Mesenchymal stem cell (in vitro differentiated cells and primary cell): ENCODE results near the gene SH3BP2.
A peak's percentile ranks its signal among the peaks of the same experiment; 100 is the strongest.

Experiments
- DNase-seq: peaks from one replicate; pipeline ENCODE4 v3.0.0-alpha.2; 2013
- H2AFZ ChIP-seq: one replicate; pipeline ENCODE4 v1.6.1; 2013; ENCODE audit warnings: low read depth, mild to moderate bottlenecking, control low read depth, inconsistent platforms, low read length, moderate library complexity
- H2AK5ac ChIP-seq: 2 replicates; pipeline ENCODE4 v1.6.1; 2013; ENCODE audit warnings: low read length, moderate library complexity, mild to moderate bottlenecking, inconsistent platforms; ENCODE audit not compliant: severe bottlenecking
- H2BK120ac ChIP-seq: one replicate; pipeline ENCODE4 v1.6.1; 2013; ENCODE audit warnings: low read depth, mild to moderate bottlenecking, inconsistent platforms, low read length, moderate library complexity
- H2BK12ac ChIP-seq, 2 experiments: one replicate each; pipeline ENCODE4 v1.6.1; 2013; ENCODE audit warnings: inconsistent platforms in 2 of 2, low read length in 2 of 2, mild to moderate bottlenecking in 2 of 2, moderate library complexity in 2 of 2, control low read depth in 1 of 2
- H2BK15ac ChIP-seq: one replicate; pipeline ENCODE4 v1.6.1; 2013; ENCODE audit warnings: mild to moderate bottlenecking, low read depth, inconsistent platforms; ENCODE audit not compliant: poor library complexity, severe bottlenecking
- H2BK5ac ChIP-seq: 2 replicates; pipeline ENCODE4 v1.6.1; 2013; ENCODE audit warnings: low read depth, mild to moderate bottlenecking, low read length, control low read depth, inconsistent platforms; ENCODE audit not compliant: poor library complexity, severe bottlenecking
- H3K14ac ChIP-seq, 2 experiments: one replicate each; pipeline ENCODE4 v1.6.1; 2013; ENCODE audit warnings: inconsistent platforms in 2 of 2, low read length in 2 of 2, control low read depth in 1 of 2, mild to moderate bottlenecking in 1 of 2, moderate library complexity in 1 of 2
- H3K18ac ChIP-seq, 2 experiments: one replicate each; pipeline ENCODE4 v1.6.1; 2013; ENCODE audit warnings: inconsistent platforms in 2 of 2, low read length in 2 of 2, control low read depth in 1 of 2, low read depth in 1 of 2, mild to moderate bottlenecking in 1 of 2
- H3K23ac ChIP-seq, 2 experiments: one replicate each; pipeline ENCODE4 v1.6.1; 2013; ENCODE audit warnings: inconsistent platforms in 2 of 2, low read length in 2 of 2, mild to moderate bottlenecking in 2 of 2, moderate library complexity in 2 of 2, control low read depth in 1 of 2
- H3K27ac ChIP-seq: 2 replicates; pipeline ENCODE4 v1.5.1; 2013; ENCODE audit warnings: mild to moderate bottlenecking, moderate library complexity, low read length, control low read depth, inconsistent platforms; ENCODE audit not compliant: poor library complexity, severe bottlenecking
- H3K27me3 ChIP-seq, 2 experiments: 2 replicates each; pipeline versions ENCODE4 v1.6.1 to v1.7.0; 2013; ENCODE audit warnings: low read length in 2 of 2, mild to moderate bottlenecking in 2 of 2, moderate library complexity in 2 of 2, control low read depth in 1 of 2, inconsistent platforms in 1 of 2; ENCODE audit not compliant: control insufficient read depth in 1 of 2, insufficient read depth in 1 of 2
- H3K36me3 ChIP-seq, 2 experiments: 2 replicates each; pipeline versions ENCODE4 v1.6.1 to v1.7.0; 2013; ENCODE audit warnings: low read length in 2 of 2, control low read depth in 1 of 2, inconsistent platforms in 1 of 2, low read depth in 1 of 2, mild to moderate bottlenecking in 1 of 2; ENCODE audit not compliant: insufficient read depth in 2 of 2, control insufficient read depth in 1 of 2
- H3K4ac ChIP-seq, 2 experiments: one replicate each; pipeline ENCODE4 v1.6.1; 2013; ENCODE audit warnings: inconsistent platforms in 2 of 2, low read length in 2 of 2, mild to moderate bottlenecking in 2 of 2, moderate library complexity in 2 of 2, control low read depth in 1 of 2, low read depth in 1 of 2
- H3K4me1 ChIP-seq: 2 replicates; pipeline ENCODE4 v1.6.1; 2013; ENCODE audit warnings: low read depth, low read length, control low read depth; ENCODE audit not compliant: control insufficient read depth, insufficient read depth
- H3K4me2 ChIP-seq: 2 replicates; pipeline ENCODE4 v1.6.1; 2013; ENCODE audit warnings: low read length, mild to moderate bottlenecking, inconsistent platforms; ENCODE audit not compliant: poor library complexity, severe bottlenecking
- H3K4me3 ChIP-seq, 2 experiments: 2 replicates each; pipeline versions ENCODE4 v1.5.1 to v1.7.0; 2013; ENCODE audit warnings: low read length in 2 of 2, mild to moderate bottlenecking in 2 of 2, control low read depth in 1 of 2, low read depth in 1 of 2; ENCODE audit not compliant: insufficient read depth in 1 of 2
- H3K79me1 ChIP-seq: replicated peaks from 2 replicates; pipeline ENCODE4 v1.6.1; 2013; ENCODE audit warnings: mild to moderate bottlenecking, control low read depth, low read length, inconsistent platforms; ENCODE audit not compliant: poor library complexity, severe bottlenecking
- H3K9ac ChIP-seq: 2 replicates; pipeline ENCODE4 v1.7.0; 2013; ENCODE audit warnings: mild to moderate bottlenecking, low read length, moderate library complexity
- H3K9me3 ChIP-seq: 2 replicates; pipeline ENCODE4 v1.7.0; 2013; ENCODE audit warnings: mild to moderate bottlenecking, low read length; ENCODE audit not compliant: control insufficient read depth
- H4K8ac ChIP-seq: one replicate; pipeline ENCODE4 v1.6.1; 2013; ENCODE audit warnings: inconsistent platforms, mild to moderate bottlenecking, low read length, moderate library complexity
- H4K91ac ChIP-seq: one replicate; pipeline ENCODE4 v1.6.1; 2013; ENCODE audit warnings: mild to moderate bottlenecking, low read length, inconsistent platforms
- WGBS: methylation state at CpG from one replicate; pipeline ENCODE4 v1.1.7; 2013; ENCODE audit warnings: mixed read lengths; 5-methylcytosine and 5-hydroxymethylcytosine counted together

The SH3BP2 gene

GRCh38 chr4:2813446-2814405, 20.8 kb downstream of the SH3BP2 start:
- H3K79me1 ChIP-seq: peaks cover 21% of the 10 kb centered on the region
- H2BK120ac ChIP-seq: no peak overlapping the region
- peak overlapping the region; percentile 83 for H3K4me2 ChIP-seq
- peaks cover 5 to 41% of the 10 kb centered on the region in 2 experiments for H3K36me3 ChIP-seq
- H2BK12ac ChIP-seq: peak overlapping the region in 1 of 2 experiments; percentile 21
- no peak overlapping the region for H4K91ac ChIP-seq
- peaks cover 15% of the 10 kb centered on the region for H3K9me3 ChIP-seq
- H3K27ac ChIP-seq: peak overlapping the region; percentile 84
- WGBS: 95% methylated on average over 15 of the region's 17 CpGs
- H3K23ac ChIP-seq: peak overlapping the region in 1 of 2 experiments; percentile 19
- H2AK5ac ChIP-seq: peak overlapping the region; percentile 60
- H2BK15ac ChIP-seq: no peak overlapping the region
- no peak overlapping the region for H2BK5ac ChIP-seq
- no peaks in the 10 kb centered on the region for H3K27me3 ChIP-seq
- peak overlapping the region in 1 of 2 experiments; percentile 71 for H3K4me3 ChIP-seq
- no peak overlapping the region for H2AFZ ChIP-seq
- no peak overlapping the region for H3K14ac ChIP-seq
- H3K4ac ChIP-seq: peak overlapping the region in 1 of 2 experiments; percentile 4
- peak overlapping the region; percentile 78 for H3K9ac ChIP-seq
- peaks cover 65% of the 10 kb centered on the region for H3K4me1 ChIP-seq
- no peak overlapping the region for H4K8ac ChIP-seq
- H3K18ac ChIP-seq: peak overlapping the region; percentile 58 to 65
- no peak for DNase-seq

- Histone ChIP-seq H3K14ac (no peak overlapping the region), H2BK5ac (no peak overlapping the region), H3K79me1 (peaks cover 18% of the 10 kb centered on the region), H3K27me3 (no peaks in the 10 kb centered on the region), H3K4me3 (no peak overlapping the region), H3K4ac (no peak overlapping the region), H2BK15ac (no peak overlapping the region), H2BK12ac (no peak overlapping the region), H2AFZ (no peak overlapping the region), H4K8ac (no peak overlapping the region), H3K4me1 (peaks cover 65% of the 10 kb centered on the region), H2AK5ac (peak overlapping the region; percentile 33), H3K9ac (no peak overlapping the region), H3K23ac (no peak overlapping the region), H3K9me3 (peaks cover 15% of the 10 kb centered on the region), H3K18ac (no peak overlapping the region), H3K4me2 (no peak overlapping the region), H4K91ac (no peak overlapping the region), H3K36me3 (peaks cover 5 to 44% of the 10 kb centered on the region in 2 experiments), H3K27ac (no peak overlapping the region), H2BK120ac (no peak overlapping the region)
- no peak for DNase-seq
- 86% methylated on average over 5 of the region's 7 CpGs for WGBS
Observed at GRCh38 chr4:2814627-2815270, 21.9 kb downstream of the SH3BP2 start.

GRCh38 chr4:2816401-2816954, 23.6 kb downstream of the SH3BP2 start:
- no CpG with 5 or more reads among the region's 1 CpG for WGBS
- no peak overlapping the region for H2BK12ac ChIP-seq
- peaks cover 11 to 53% of the 10 kb centered on the region in 2 experiments for H3K36me3 ChIP-seq
- no peak overlapping the region for H4K91ac ChIP-seq
- no peak overlapping the region for H2BK5ac ChIP-seq
- peaks cover 15% of the 10 kb centered on the region for H3K9me3 ChIP-seq
- H2AFZ ChIP-seq: no peak overlapping the region
- peaks cover 63% of the 10 kb centered on the region for H3K4me1 ChIP-seq
- H3K27ac ChIP-seq: no peak overlapping the region
- H3K79me1 ChIP-seq: peaks cover 12% of the 10 kb centered on the region
- H2BK15ac ChIP-seq: no peak overlapping the region
- H3K18ac ChIP-seq: no peak overlapping the region
- no peak overlapping the region for H3K4me2 ChIP-seq
- H3K9ac ChIP-seq: no peak overlapping the region
- H2BK120ac ChIP-seq: no peak overlapping the region
- no peak overlapping the region for H2AK5ac ChIP-seq
- no peak overlapping the region for H3K23ac ChIP-seq
- no peak overlapping the region for H3K14ac ChIP-seq
- no peak overlapping the region for H4K8ac ChIP-seq
- H3K4ac ChIP-seq: no peak overlapping the region
- no peaks in the 10 kb centered on the region for H3K27me3 ChIP-seq
- H3K4me3 ChIP-seq: no peak overlapping the region
- DNase-seq: no peak

GRCh38 chr4:2817137-2817536, 24.3 kb downstream of the SH3BP2 start:
- no peak overlapping the region for H4K8ac ChIP-seq
- no peak overlapping the region for H2AFZ ChIP-seq
- H3K14ac ChIP-seq: peak overlapping the region in 1 of 2 experiments; percentile 26
- peak overlapping the region in 1 of 2 experiments; percentile 37 for H2BK12ac ChIP-seq
- no peak overlapping the region for H4K91ac ChIP-seq
- DNase-seq: no peak
- H3K79me1 ChIP-seq: peaks cover 12% of the 10 kb centered on the region
- H3K4me2 ChIP-seq: no peak overlapping the region
- no peak overlapping the region for H3K9ac ChIP-seq
- no peak overlapping the region for H2BK120ac ChIP-seq
- peaks cover 12 to 58% of the 10 kb centered on the region in 2 experiments for H3K36me3 ChIP-seq
- 96% methylated on average over 4 of the region's 4 CpGs for WGBS
- H3K4ac ChIP-seq: peak overlapping the region in 1 of 2 experiments; percentile 9
- H3K9me3 ChIP-seq: peaks cover 15% of the 10 kb centered on the region
- H2BK15ac ChIP-seq: no peak overlapping the region
- peak overlapping the region in 1 of 2 experiments; percentile 71 for H3K4me3 ChIP-seq
- no peak overlapping the region for H2AK5ac ChIP-seq
- H3K27ac ChIP-seq: no peak overlapping the region
- H3K4me1 ChIP-seq: peaks cover 56% of the 10 kb centered on the region
- no peaks in the 10 kb centered on the region for H3K27me3 ChIP-seq
- H2BK5ac ChIP-seq: no peak overlapping the region
- H3K23ac ChIP-seq: no peak overlapping the region
- H3K18ac ChIP-seq: no peak overlapping the region
